Esophagus mucosa (tissue), 1 donor: ENCODE results near the gene LAMP1. TPM values are rescaled to one million over a fixed set of nuclear protein-coding genes. Genes with fewer than 3 reads are reported as not detected.
"Not testable (repeated sequence)": the region's sequence is repeated elsewhere in the genome, so short reads cannot be mapped to it uniquely, and the experiment has no call there.

Source experiments
- ATAC-seq: fragments of 200-7000 bp; cut with Tn5 transposase; one replicate; pipeline ENCODE4 v1.9.1; 2020
- total RNA-seq: library from RNA; stranded (reverse); gene quantifications from one replicate; pipeline ENCODE4 v1.2.4, GENCODE V29; 2023
- donor health status: DM: yes; HTN: yes; CAD: no.

LAMP1 gene
- total RNA-seq, 1 donor from 2014 or later = 144 TPM

GRCh38 chr13:113327766-113328471 lies 30.9 kb downstream of the LAMP1 start:
- ATAC-seq = peak; percentile 24

GRCh38 chr13:113328851-113329250 lies 31.8 kb downstream of the LAMP1 start:
- ATAC-seq = no peak

- ATAC-seq = no peak
Measured at GRCh38 chr13:113329656-113330312, 32.7 kb downstream of the LAMP1 start.

GRCh38 chr13:113332615-113333014 lies 35.6 kb downstream of the LAMP1 start:
- no peak for ATAC-seq

- no peak for ATAC-seq
Measured at GRCh38 chr13:113333076-113333475, 36.0 kb downstream of the LAMP1 start.

- ATAC-seq = no peak
Measured at GRCh38 chr13:113337556-113337955, 40.5 kb downstream of the LAMP1 start.

GRCh38 chr13:113337976-113338375 lies 40.9 kb downstream of the LAMP1 start:
- ATAC-seq = no peak

GRCh38 chr13:113338451-113338850 lies 41.4 kb downstream of the LAMP1 start:
- no peak for ATAC-seq

GRCh38 chr13:113342820-113343691 lies 46.0 kb downstream of the LAMP1 start:
- no peak for ATAC-seq

- ATAC-seq = no peak
Measured at GRCh38 chr13:113343692-113343968, 46.6 kb downstream of the LAMP1 start.

GRCh38 chr13:113345486-113345885 lies 48.4 kb downstream of the LAMP1 start:
- ATAC-seq = no peak

- ATAC-seq = not testable (repeated sequence)
Measured at GRCh38 chr13:113347736-113348225, 50.7 kb downstream of the LAMP1 start.

- no peak for ATAC-seq
Measured at GRCh38 chr13:113348591-113348990, 51.6 kb downstream of the LAMP1 start.

GRCh38 chr13:113349050-113349449 lies 52.0 kb downstream of the LAMP1 start:
- no peak for ATAC-seq

GRCh38 chr13:113349491-113349890 lies 52.5 kb downstream of the LAMP1 start:
- ATAC-seq = no peak

- ATAC-seq = peak; percentile 96
Measured at GRCh38 chr13:113350065-113350937, 53.3 kb downstream of the LAMP1 start.

- no peak for ATAC-seq
Measured at GRCh38 chr13:113350938-113351335, 53.9 kb downstream of the LAMP1 start.

GRCh38 chr13:113351514-113352026 lies 54.5 kb downstream of the LAMP1 start:
- ATAC-seq = peak; percentile 14

- ATAC-seq = no peak
Measured at GRCh38 chr13:113353254-113353653, 56.2 kb downstream of the LAMP1 start.

- no peak for ATAC-seq
Measured at GRCh38 chr13:113354831-113355610, 58.0 kb downstream of the LAMP1 start.

- ATAC-seq = no peak
Measured at GRCh38 chr13:113355621-113356020, 58.6 kb downstream of the LAMP1 start.
